ENCODE results near the gene AVPI1. TPM values are rescaled to one million over a fixed set of nuclear protein-coding genes. Genes with fewer than 3 reads are reported as not detected.

Gene AVPI1
- total and polyA plus RNA-seq, 2 of the 13 experiments (the other 11 are each of a cell fraction or from before 2014, with no cell fraction given), result 39.8 to 61.2 TPM

GRCh38 chr10:97686962-97687784, at the start of gene AVPI1 (continued):
- TF ChIP-seq ELF4 (CRISPR knock-in tag; IDR thresholded peaks at IDR 0.05; ENCODE audit: borderline replicate concordance) (no peak; the same call in 1 of the 2 replicates), ZSCAN5A (CRISPR knock-in tag; IDR thresholded peaks at IDR 0.05; ENCODE audit: borderline replicate concordance) (peak; percentile 66; the same call in 1 of the 2 replicates), ZNF646 (CRISPR knock-in tag; IDR thresholded peaks at IDR 0.05) (no peak), MAX (IDR thresholded peaks at IDR 0.05) (peak; percentile 99), ZNF343 (CRISPR knock-in tag; IDR thresholded peaks at IDR 0.05) (peak; percentile 43; the same call in 1 of the 2 replicates), CSRNP1 (CRISPR knock-in tag; IDR thresholded peaks at IDR 0.05) (peak; percentile 97), SALL2 (CRISPR knock-in tag; IDR thresholded peaks at IDR 0.05) (peak; percentile 82; the same call in 1 of the 2 replicates), ZNF644 (CRISPR knock-in tag; IDR thresholded peaks at IDR 0.05; ENCODE audit: low read depth) (no peak), E2F2 (CRISPR knock-in tag; IDR thresholded peaks at IDR 0.05; ENCODE audit: borderline replicate concordance) (peak; percentile 89; the same call in 1 of the 2 replicates), ATRX (CRISPR knock-in tag; IDR thresholded peaks at IDR 0.05; ENCODE audit: borderline replicate concordance) (no peak), HBP1 (CRISPR knock-in tag; IDR thresholded peaks at IDR 0.05; ENCODE audit: low read depth) (peak; percentile 66), ZNF496 (CRISPR knock-in tag; IDR thresholded peaks at IDR 0.05; ENCODE audit: insufficient replicate concordance) (no peak), TEAD3 (CRISPR knock-in tag; optimal IDR thresholded peaks at IDR 0.05; ENCODE audit: borderline replicate concordance) (peak; percentile 98)

Data from HepG2 (cell line).